Measurements from ENCODE around the gene DHH.

Gene DHH

GRCh38 chr12:49110464-49111155 lies 16.0 kb upstream of the DHH start, which contains the start of gene LMBR1L:
Gene LMBR1L (minus strand): TSS chr12:49110847. CDS start chr12:49110555, 292 bp downstream.
- TF ChIP-seq CTCF (IDR thresholded peaks at IDR 0.05; ENCODE audit: insufficient read depth, low read length, poor library complexity, severe bottlenecking) (no peak), EZH2phosphoT487 (conservative IDR thresholded peaks at IDR 0.05; ENCODE audit: low read length) (no peak)
- no peaks in the 10 kb centered on the region for H3F3A ChIP-seq (ENCODE audit: insufficient read depth)
- H3K9ac ChIP-seq (ENCODE audit: low read length): peak within 1 kb of the TSS; percentile 73
- no peaks in the 10 kb centered on the region for H4K20me1 ChIP-seq (ENCODE audit: low read depth, low read length)
- H3K4me2 ChIP-seq (ENCODE audit: low read depth, low read length, poor library complexity, severe bottlenecking): peak within 1 kb of the TSS; percentile 98
- H3K9me3 ChIP-seq (ENCODE audit: insufficient read depth, low read length): no peaks in the 10 kb centered on the region
- peak within 1 kb of the TSS; percentile 93 for H3K4me3 ChIP-seq (ENCODE audit: insufficient read depth, low read length, poor library complexity, severe bottlenecking)
- no peaks in the 10 kb centered on the region for H3K79me2 ChIP-seq (ENCODE audit: insufficient read depth, low read length)
- no peaks in the 10 kb centered on the region for H3K9me2 ChIP-seq (replicated peaks; ENCODE audit: insufficient read depth, low read length)
- H3K27me3 ChIP-seq (ENCODE audit: low read length): no peaks in the 10 kb centered on the region
- H3K36me3 ChIP-seq (ENCODE audit: low read length): no peaks in the 10 kb centered on the region
- H3K27ac ChIP-seq (ENCODE audit: low read depth, low read length): peak within 1 kb of the TSS; percentile 18; the same call in 1 of the 2 replicates
- H2AFZ ChIP-seq (ENCODE audit: low read depth, low read length, severe bottlenecking): peak within 1 kb of the TSS; percentile 98

GRCh38 chr12:49109641-49110463 lies 15.3 kb upstream of the DHH start:
- no peak for TF ChIP-seq EZH2phosphoT487 (conservative IDR thresholded peaks at IDR 0.05; ENCODE audit: low read length)
- no peak for TF ChIP-seq CTCF (IDR thresholded peaks at IDR 0.05; ENCODE audit: insufficient read depth, low read length, poor library complexity, severe bottlenecking)
- H3K4me3 ChIP-seq (ENCODE audit: insufficient read depth, low read length, poor library complexity, severe bottlenecking): peak overlapping the region; percentile 93
- peak overlapping the region; percentile 73 for H3K9ac ChIP-seq (ENCODE audit: low read length)
- H3K9me2 ChIP-seq (replicated peaks; ENCODE audit: insufficient read depth, low read length): no peaks in the 10 kb centered on the region
- peak overlapping the region; percentile 98 for H2AFZ ChIP-seq (ENCODE audit: low read depth, low read length, severe bottlenecking)
- no peaks in the 10 kb centered on the region for H3K79me2 ChIP-seq (ENCODE audit: insufficient read depth, low read length)
- H3F3A ChIP-seq (ENCODE audit: insufficient read depth): no peaks in the 10 kb centered on the region
- H3K27me3 ChIP-seq (ENCODE audit: low read length): no peaks in the 10 kb centered on the region
- H3K9me3 ChIP-seq (ENCODE audit: insufficient read depth, low read length): no peaks in the 10 kb centered on the region
- no peak overlapping the region for H3K27ac ChIP-seq (ENCODE audit: low read depth, low read length)
- H4K20me1 ChIP-seq (ENCODE audit: low read depth, low read length): no peaks in the 10 kb centered on the region
- peak overlapping the region; percentile 98 for H3K4me2 ChIP-seq (ENCODE audit: low read depth, low read length, poor library complexity, severe bottlenecking)
- H3K36me3 ChIP-seq (ENCODE audit: low read length): no peaks in the 10 kb centered on the region

- H3K9me3 ChIP-seq (ENCODE audit: insufficient read depth, low read length): no peaks in the 10 kb centered on the region
- no peaks in the 10 kb centered on the region for H3K79me2 ChIP-seq (ENCODE audit: insufficient read depth, low read length)
- H3F3A ChIP-seq (ENCODE audit: insufficient read depth): no peaks in the 10 kb centered on the region
- H2AFZ ChIP-seq (ENCODE audit: low read depth, low read length, severe bottlenecking): no peak overlapping the region
- H4K20me1 ChIP-seq (ENCODE audit: low read depth, low read length): no peaks in the 10 kb centered on the region
- H3K27ac ChIP-seq (ENCODE audit: low read depth, low read length): no peak overlapping the region
- H3K27me3 ChIP-seq (ENCODE audit: low read length): no peaks in the 10 kb centered on the region
- peak overlapping the region; percentile 98 for H3K4me2 ChIP-seq (ENCODE audit: low read depth, low read length, poor library complexity, severe bottlenecking)
- H3K36me3 ChIP-seq (ENCODE audit: low read length): no peaks in the 10 kb centered on the region
- H3K4me3 ChIP-seq (ENCODE audit: insufficient read depth, low read length, poor library complexity, severe bottlenecking): no peak overlapping the region
- H3K9ac ChIP-seq (ENCODE audit: low read length): no peak overlapping the region
- H3K9me2 ChIP-seq (replicated peaks; ENCODE audit: insufficient read depth, low read length): no peaks in the 10 kb centered on the region
- TF ChIP-seq EZH2phosphoT487 (conservative IDR thresholded peaks at IDR 0.05; ENCODE audit: low read length): no peak
- no peak for TF ChIP-seq CTCF (IDR thresholded peaks at IDR 0.05; ENCODE audit: insufficient read depth, low read length, poor library complexity, severe bottlenecking)
Measured at GRCh38 chr12:49108958-49109404, 14.4 kb upstream of the DHH start.
